HuH-7 (cell line): Measurements from ENCODE around the gene CAMTA1.
"Not testable (repeated sequence)": the region's sequence is repeated elsewhere in the genome, so short reads cannot be mapped to it uniquely, and the experiment has no call there.

ENCODE experiments used
- DNase-seq: peaks from one replicate; pipeline ENCODE4 v3.0.0; 2011; ENCODE audit warnings: low spot score

Gene CAMTA1

GRCh38 chr1:7150724-7151280 is 365.5 kb downstream of the CAMTA1 start:
- DNase-seq = no peak

GRCh38 chr1:7151978-7152377 is 366.7 kb downstream of the CAMTA1 start:
- DNase-seq = no peak

DNA sequence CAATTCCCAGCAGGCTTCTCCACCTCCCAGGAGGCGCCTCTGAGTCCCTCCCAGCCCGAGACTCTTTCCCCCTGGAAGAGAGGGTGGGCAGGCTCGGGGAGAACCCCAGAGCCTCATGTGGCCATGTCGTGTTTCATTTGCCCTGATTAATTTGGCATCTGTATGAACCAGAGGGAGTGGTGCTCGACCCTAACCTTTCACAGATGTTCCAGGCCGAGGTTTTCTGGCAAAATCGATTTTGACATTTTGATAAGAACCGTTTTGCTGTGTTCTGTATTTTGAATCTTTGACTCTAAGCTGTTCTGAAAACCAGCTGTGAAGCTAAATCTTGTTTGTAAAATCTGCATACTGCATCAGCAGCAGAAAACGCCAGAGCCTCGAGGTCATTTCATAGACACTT is 367.4 kb downstream of the CAMTA1 start:
- DNase-seq = no peak

- DNase-seq = no peak
Observed at GRCh38 chr1:7153464-7153863, 368.2 kb downstream of the CAMTA1 start.

- DNase-seq = no peak
Observed at GRCh38 chr1:7159116-7159781, 374.0 kb downstream of the CAMTA1 start.

GRCh38 chr1:7168554-7168953 is 383.3 kb downstream of the CAMTA1 start:
- not testable (repeated sequence) for DNase-seq

DNA sequence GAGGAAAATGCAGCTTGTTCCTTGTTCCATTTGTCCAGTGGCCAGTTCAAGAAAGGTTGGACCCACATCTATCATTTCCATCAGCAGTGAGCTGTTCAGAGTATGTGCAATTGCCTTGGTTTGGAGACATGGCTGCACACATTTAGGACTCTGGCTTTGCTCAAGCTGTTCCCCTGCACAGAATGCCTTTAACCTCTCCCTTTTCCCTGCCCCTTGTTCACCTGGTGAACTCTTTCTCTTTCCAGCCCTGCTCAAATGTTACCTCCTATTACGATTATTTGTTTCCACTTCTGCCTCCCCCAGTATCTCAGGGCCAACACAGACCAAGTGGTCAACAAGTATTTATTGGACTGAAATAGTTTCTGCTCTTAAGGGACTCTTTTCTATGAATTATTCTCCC is 385.9 kb downstream of the CAMTA1 start:
- DNase-seq = no peak

GRCh38 chr1:7171574-7171973 is 386.3 kb downstream of the CAMTA1 start:
- no peak for DNase-seq

DNA sequence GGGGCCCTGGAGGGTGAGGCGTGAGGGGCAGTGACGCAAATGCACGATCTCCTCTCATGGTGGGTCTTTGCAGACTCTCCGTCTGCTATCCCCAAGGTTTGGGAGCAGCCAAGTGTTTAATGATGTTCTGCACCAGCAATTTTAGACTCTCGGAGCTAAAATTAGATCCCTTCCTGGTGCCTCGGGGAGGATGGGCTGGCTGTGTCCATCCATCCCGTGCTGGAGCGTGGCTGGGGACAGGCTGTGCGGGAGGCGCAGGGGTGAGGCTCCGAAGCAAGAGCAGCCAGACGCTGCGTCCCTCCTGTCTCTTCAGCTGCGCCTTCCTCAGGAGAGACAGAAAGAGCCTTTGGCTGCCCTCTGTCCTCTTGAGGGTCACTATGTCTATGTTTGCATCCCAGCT is 387.6 kb downstream of the CAMTA1 start:
- DNase-seq = no peak

GRCh38 chr1:7174561-7174960 is 389.3 kb downstream of the CAMTA1 start:
- DNase-seq = no peak

GRCh38 chr1:7174980-7175906 is 390.0 kb downstream of the CAMTA1 start:
- no peak for DNase-seq

DNA sequence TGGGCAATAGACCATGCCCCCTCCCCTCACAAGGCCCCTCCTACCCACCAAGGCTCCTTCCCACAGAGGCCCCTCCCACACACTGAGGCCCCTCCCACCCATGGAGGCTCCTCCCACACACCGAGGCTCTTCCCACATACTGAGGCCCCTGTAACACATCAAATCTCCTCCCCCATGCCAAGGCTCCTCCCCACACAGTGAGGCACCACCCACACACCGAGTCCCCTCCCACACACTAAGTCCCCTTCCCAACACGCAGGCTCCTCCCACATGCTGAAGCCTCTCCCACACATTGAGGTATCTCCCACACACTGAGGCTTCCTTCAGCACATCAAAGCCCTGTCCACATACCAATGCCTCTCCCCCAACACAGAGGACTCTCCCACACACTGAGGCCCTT is 391.8 kb downstream of the CAMTA1 start:
- no peak for DNase-seq

GRCh38 chr1:7177438-7178146 is 392.3 kb downstream of the CAMTA1 start:
- no peak for DNase-seq

- no peak for DNase-seq
Observed at GRCh38 chr1:7178336-7178735, 393.1 kb downstream of the CAMTA1 start.

DNA sequence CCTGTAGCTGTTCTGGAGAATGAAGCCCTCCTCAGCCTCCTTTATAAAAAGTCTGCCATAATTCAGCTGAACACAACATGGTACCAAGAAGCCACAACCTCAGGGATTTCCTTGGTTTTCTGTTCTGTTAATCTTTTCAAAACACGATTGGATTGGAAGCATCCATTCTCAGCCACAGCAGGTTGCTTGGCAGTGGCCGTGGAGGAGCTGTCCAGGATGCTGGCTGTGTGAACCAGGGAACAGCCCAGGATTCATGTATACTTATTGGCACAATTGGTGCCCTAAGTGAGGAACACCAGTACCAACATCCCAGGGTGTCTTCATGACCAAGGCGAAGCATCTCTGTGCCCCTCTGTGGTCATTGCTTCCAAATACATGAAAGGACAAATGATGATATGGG is 393.5 kb downstream of the CAMTA1 start:
- DNase-seq = no peak

DNA sequence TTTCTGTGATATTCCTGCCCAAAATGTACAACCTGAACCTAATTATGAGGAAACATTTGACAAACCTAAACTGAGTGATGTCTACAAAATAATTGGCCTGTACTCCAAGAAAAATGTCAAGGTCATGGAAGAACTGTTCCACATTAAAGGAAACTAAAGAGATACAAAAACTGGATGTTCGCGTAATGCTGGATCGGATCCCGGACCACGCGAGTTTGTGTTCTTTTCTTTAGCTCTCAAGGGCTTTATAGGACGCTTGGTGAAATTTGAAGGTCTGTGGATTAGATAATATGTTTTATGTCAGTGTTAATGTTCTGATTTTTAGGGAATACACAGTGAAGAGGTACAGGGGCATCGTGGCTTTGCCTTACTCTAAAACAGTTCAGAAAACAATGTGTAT is 400.5 kb downstream of the CAMTA1 start:
- no peak for DNase-seq

DNA sequence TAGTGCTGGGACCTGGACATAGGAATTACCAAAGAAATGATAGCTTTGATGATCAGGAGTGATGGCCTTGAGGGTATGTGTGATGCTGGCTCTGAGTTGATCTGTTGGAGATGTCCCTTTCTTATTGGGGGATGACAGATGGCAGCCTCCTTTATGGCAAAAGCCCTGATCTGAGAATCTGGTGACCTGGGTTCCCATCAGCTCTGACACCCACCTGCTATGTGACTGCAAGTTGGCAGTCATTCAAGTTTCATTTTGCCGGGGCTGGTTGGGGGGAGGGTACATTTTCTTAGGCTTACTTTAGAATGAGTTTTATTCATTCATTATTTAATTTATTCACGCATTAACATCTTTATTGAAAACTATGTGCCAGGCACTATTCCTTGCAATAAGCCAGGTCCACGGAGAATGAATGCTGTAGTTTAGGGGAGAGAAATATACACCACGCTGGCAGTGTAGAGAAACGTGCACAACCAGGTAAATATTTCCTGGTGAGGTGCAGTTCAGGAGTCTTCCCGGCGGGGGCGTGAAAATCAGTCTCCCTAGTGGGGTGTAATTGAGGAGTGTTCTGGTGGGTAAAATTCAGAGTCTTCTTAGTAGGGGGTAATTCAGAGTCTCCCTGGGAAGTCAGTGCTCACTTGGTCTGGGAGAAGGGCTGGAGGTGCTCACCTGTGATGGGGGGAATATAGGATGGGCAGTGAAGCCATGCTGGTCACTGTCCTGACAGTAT is 401.3 kb downstream of the CAMTA1 start:
- DNase-seq = peak; percentile 11

- DNase-seq = no peak
Observed at GRCh38 chr1:7187112-7187493, 401.8 kb downstream of the CAMTA1 start.

DNA sequence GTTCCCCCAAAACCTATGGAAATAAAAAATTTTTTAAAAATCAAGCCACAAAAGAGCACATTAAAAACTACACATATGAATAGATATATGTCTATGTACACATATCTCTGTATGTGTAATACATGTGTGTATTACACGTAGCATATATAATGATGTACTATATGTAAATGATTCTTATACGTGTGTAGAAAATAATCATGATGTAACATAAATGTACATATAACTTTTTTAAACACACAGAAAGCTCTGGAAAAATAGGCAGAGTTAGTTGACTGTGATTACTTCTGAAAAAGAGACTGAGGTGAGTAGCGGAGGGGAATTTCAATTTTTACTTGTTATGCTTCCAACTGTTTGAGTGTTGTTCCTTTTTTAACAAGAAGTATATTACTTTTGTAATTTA is 405.0 kb downstream of the CAMTA1 start:
- no peak for DNase-seq

DNA sequence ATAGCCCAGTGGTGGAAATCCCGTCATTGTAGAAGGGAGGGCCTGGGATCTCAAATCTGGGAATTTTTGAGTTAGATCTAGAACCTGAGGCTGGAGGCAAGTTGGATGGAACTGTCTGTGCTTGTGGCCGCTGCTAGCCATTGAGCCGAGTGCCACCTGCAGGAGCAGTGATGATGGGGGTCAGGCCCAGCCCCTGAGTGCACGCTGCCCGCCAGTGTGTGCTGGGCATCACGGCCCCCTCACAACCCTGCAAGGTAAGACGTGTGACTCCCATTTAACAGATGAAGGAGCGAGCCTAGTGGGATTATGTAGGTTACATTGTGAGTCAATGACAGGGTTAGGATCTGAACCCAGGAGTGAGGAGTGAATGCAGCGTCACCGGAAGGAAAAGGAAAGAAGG is 407.2 kb downstream of the CAMTA1 start:
- DNase-seq = no peak

GRCh38 chr1:7196036-7196911 is 411.0 kb downstream of the CAMTA1 start:
- no peak for DNase-seq
